Measurements from ENCODE around the gene PDCD1.

DNA sequence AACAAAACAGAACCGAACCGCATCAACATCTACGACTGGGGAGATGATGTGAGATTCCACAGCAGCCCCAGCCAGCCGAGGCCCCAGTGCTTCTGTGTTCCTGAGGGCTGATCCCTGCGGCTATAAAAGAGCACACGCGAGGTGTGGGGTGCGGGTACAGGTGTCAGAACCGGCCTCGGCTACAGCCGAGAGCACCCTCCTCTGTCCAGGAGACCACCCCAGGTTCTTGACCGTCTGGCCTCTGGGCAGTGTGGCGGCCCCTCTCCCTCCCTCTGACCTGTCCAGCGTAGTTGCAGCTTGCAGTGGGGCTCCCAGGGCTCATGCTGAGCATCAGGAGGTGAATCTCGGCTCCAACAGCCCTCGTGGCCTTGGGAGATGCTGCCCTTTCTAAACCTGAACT, 34.6 kb upstream of the PDCD1 start:
- no peak for TF ChIP-seq EZH2 (IDR thresholded peaks at IDR 0.05; ENCODE audit: borderline replicate concordance, low read depth, low read length, severe bottlenecking)
- TF ChIP-seq, protein P1, sequence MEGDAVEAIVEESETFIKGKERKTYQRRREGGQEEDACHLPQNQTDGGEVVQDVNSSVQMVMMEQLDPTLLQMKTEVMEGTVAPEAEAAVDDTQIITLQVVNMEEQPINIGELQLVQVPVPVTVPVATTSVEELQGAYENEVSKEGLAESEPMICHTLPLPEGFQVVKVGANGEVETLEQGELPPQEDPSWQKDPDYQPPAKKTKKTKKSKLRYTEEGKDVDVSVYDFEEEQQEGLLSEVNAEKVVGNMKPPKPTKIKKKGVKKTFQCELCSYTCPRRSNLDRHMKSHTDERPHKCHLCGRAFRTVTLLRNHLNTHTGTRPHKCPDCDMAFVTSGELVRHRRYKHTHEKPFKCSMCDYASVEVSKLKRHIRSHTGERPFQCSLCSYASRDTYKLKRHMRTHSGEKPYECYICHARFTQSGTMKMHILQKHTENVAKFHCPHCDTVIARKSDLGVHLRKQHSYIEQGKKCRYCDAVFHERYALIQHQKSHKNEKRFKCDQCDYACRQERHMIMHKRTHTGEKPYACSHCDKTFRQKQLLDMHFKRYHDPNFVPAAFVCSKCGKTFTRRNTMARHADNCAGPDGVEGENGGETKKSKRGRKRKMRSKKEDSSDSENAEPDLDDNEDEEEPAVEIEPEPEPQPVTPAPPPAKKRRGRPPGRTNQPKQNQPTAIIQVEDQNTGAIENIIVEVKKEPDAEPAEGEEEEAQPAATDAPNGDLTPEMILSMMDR (IDR thresholded peaks at IDR 0.05; ENCODE audit: borderline replicate concordance, extremely low read depth, low read length, poor library complexity, severe bottlenecking): no peak
